ENCODE measurements around the gene CNPPD1.

DNA sequence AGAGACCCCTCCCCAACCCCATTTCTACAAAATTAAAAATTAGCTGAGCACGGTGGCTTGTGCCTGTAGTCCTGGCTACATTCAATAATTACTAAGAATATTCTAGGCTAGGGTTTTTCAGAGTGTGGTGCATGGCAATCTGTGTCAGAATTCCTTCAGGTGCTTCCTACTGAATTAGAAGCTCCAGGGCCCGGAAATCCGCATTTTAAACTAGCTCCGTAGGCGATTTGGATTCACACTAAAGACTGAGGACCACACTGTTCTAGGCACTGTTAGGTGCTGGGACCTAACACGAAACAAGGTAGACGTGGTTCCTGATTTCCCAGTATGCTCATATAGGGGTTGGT lies 29.2 kb upstream of the CNPPD1 start:
- TF ChIP-seq EZH2 (IDR thresholded peaks at IDR 0.05; ENCODE audit: insufficient read depth, poor library complexity, severe bottlenecking) (no peak), EZH2phosphoT487 (IDR thresholded peaks at IDR 0.05; ENCODE audit: insufficient read depth, low read depth) (no peak)
